Muscle of leg (tissue), 11 donors: ENCODE measurements around the gene CAMSAP1. TPM values are rescaled to one million over a fixed set of nuclear protein-coding genes. Genes with fewer than 3 reads are reported as not detected.
A peak's percentile ranks its signal among the peaks of the same experiment; 100 is the strongest.
"Not testable (repeated sequence)": the region's sequence is repeated elsewhere in the genome, so short reads cannot be mapped to it uniquely, and the experiment has no call there.

Source experiments
- DNase-seq: peaks from one replicate; pipeline ENCODE4 v3.0.0; 2013
- H3K27ac ChIP-seq: one replicate; pipeline ENCODE4 v1.5.1; 2013; ENCODE audit warnings: mild to moderate bottlenecking, low read length, control low read depth
- H3K27me3 ChIP-seq: one replicate; pipeline ENCODE4 v1.6.1; 2013; ENCODE audit warnings: low read length; ENCODE audit not compliant: control insufficient read depth, insufficient read depth
- H3K36me3 ChIP-seq: one replicate; pipeline ENCODE4 v1.6.1; 2013; ENCODE audit warnings: low read length; ENCODE audit not compliant: control insufficient read depth, insufficient read depth
- H3K4me1 ChIP-seq: one replicate; pipeline ENCODE4 v1.6.1; 2013; ENCODE audit warnings: low read length; ENCODE audit not compliant: control insufficient read depth, insufficient read depth
- H3K4me3 ChIP-seq: one replicate; pipeline ENCODE4 v1.5.1; 2013; ENCODE audit warnings: low read length, control low read depth
- H3K9me3 ChIP-seq: replicated peaks from 2 replicates; pipeline ENCODE4 v1.6.1; 2013; ENCODE audit warnings: low read depth, low read length; ENCODE audit not compliant: control insufficient read depth
- WGBS: methylation state at CpG from one replicate; pipeline ENCODE4 v1.1.5; 2013; ENCODE audit warnings: missing lambda C conversion rate; ENCODE audit not compliant: insufficient coverage; 5-methylcytosine and 5-hydroxymethylcytosine counted together
- polyA plus RNA-seq, 8 donors: library from polyadenylated mRNA; unstranded; fragments of 120-200 nt; gene quantifications; one replicate each; pipeline versions ENCODE4 v1.2.1 to v1.2.3, GENCODE V29; 2013; ENCODE audit warnings: inconsistent platforms in 1 of 8, low replicate concordance in 1 of 8; ENCODE audit not compliant: insufficient read length in 8 of 8, insufficient read depth in 1 of 8
- total RNA-seq: library from RNA; stranded (reverse); fragments of 120-200 nt; gene quantifications from one replicate; pipeline ENCODE4 v1.2.4, GENCODE V29; 2013

The CAMSAP1 gene
- total and polyA plus RNA-seq, 9 donors: 19.4 to 27.9 (median 24.7) TPM

DNA sequence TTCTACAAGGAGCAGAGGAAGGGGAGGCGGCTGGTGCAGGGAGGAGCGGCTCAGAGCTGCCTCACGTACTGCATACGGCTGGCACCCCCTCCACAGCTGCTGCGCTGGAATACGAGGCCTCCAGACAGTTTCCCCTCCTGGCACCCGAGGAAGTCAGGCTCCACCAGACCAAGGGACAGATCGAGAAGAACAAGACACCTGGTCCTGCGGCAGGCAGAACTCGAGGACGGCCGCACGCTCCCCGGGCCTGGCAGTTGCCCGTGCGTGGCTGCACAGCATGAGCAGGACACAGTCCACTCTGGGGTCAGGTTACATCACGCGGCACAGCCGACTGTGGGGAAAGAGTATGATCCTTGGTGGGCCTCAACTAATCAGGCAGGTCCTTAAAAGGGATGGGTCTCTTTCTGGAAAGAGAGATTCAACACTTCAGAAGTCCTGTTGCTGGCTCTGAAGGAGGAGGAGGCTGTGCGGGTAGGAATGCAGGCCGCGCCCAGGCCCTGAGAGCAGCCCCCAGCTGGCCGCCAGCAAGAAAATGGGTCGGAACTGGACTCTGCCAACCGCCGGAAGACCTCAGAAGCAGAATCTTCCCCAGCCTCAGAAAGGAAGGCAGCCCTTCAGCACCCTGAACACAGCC is 42.3 kb upstream of the CAMSAP1 start:
- no peak overlapping the region for H3K4me3 ChIP-seq
- H3K4me1 ChIP-seq: peaks cover 36% of the 10 kb centered on the region
- peaks cover 61% of the 10 kb centered on the region for H3K36me3 ChIP-seq
- peak overlapping the region; percentile 88 for H3K27ac ChIP-seq
- WGBS: 67% methylated on average over 25 of the region's 26 CpGs
- H3K27me3 ChIP-seq: no peaks in the 10 kb centered on the region
- H3K9me3 ChIP-seq: no peaks in the 10 kb centered on the region
- DNase-seq: peak; percentile 69

DNA sequence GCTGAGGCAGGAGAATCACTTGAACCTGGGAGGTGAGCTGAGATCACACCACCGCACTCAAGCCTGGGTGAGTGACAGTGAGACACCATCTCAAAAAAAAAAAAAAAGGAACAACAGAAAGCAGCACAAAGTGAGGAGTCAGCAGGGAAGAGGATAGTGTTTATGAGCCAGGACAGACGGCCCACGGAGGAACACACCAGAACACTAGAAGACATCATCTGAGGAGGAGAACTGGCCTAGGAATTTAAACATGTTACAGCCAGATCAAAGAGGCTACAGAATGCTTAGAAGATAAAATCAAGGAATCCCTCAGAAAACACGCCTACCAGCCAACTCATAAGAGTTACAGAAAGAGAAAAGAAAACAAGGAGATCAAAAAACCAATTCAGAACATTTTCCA is 41.6 kb upstream of the CAMSAP1 start:
- peak; percentile 28 for DNase-seq
- Histone ChIP-seq H3K27ac (peak overlapping the region; percentile 88), H3K4me3 (no peak overlapping the region), H3K27me3 (no peaks in the 10 kb centered on the region), H3K36me3 (peaks cover 62% of the 10 kb centered on the region), H3K9me3 (no peaks in the 10 kb centered on the region), H3K4me1 (peaks cover 36% of the 10 kb centered on the region)
- no CpG with 5 or more reads among the region's 4 CpGs for WGBS

DNA sequence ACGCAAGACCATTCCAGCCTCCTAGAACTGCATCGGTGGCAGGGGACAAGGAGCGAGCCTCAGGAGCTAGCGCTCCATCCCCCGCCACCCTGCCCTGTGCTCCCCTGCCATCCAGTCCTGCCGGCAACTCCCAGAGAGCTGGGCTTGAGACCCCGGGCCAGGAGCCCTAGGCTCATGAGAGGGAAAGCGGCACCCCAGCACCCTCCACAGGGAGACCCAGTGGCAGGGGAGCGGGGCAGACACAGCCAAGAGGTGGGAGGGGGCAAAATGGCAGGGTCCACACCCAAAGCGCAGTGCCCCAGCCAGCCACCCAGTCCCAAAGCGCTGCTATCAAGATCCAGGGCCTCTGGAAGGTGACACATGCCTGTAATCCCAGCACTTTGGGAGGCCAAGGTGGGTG is 41.1 kb upstream of the CAMSAP1 start:
- H3K27ac ChIP-seq: no peak overlapping the region
- peaks cover 64% of the 10 kb centered on the region for H3K36me3 ChIP-seq

DNA sequence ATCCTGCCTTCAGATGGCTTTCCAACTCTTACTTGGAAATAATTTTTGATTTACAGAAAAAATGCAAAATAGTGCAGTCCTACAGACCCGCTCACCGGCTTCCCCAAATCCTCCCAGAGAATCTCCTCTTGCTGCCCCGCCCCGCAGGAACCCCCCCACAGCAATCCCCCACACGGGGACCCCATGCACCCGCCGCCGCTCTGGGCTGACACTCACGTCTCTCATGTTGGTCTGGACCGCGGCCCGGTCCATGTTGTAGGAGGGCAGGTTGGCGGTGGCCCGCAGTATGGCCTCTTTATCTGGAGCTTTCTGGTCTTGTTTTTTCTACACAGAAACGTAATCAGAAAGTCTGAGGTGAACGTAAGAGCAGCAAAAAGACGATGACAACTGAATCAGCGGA is 40.2 kb upstream of the CAMSAP1 start:
- H3K4me3 ChIP-seq: no peak overlapping the region
- no peak for DNase-seq
- no peaks in the 10 kb centered on the region for H3K27me3 ChIP-seq
- peaks cover 31% of the 10 kb centered on the region for H3K4me1 ChIP-seq
- 89% methylated on average over 11 of the region's 18 CpGs for WGBS
- H3K9me3 ChIP-seq: no peaks in the 10 kb centered on the region
- H3K36me3 ChIP-seq: peaks cover 60% of the 10 kb centered on the region
- H3K27ac ChIP-seq: no peak overlapping the region

More for the DNA sequence above, 41.1 kb upstream of the CAMSAP1 start:
- 97% methylated on average over 9 of the region's 11 CpGs for WGBS
- DNase-seq: no peak
- Histone ChIP-seq H3K9me3 (no peaks in the 10 kb centered on the region), H3K4me1 (peaks cover 36% of the 10 kb centered on the region), H3K4me3 (no peak overlapping the region), H3K27me3 (no peaks in the 10 kb centered on the region)

DNA sequence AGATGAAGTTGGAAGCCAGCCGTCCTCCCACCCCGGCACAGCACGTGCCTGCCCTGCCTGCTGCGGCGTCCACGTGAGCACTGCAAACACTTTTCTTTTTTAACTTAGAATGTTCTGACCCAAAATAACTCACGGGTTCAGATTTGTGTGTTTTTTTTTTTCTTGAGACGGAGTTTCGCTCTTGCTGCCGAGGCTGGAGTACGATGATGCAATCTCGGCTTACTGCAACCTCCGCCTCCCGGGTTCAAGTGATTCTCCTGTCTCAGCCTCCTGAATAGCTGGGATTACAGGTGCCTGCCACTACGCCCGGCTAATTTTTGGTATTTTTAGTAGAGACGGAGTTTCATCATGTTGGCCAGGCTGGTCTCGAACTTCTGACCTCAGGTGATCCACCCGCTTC is 39.8 kb upstream of the CAMSAP1 start:
- not testable (repeated sequence) for H3K4me3 ChIP-seq, H3K9me3 ChIP-seq, DNase-seq, H3K27me3 ChIP-seq, H3K27ac ChIP-seq
- 95% methylated on average over 12 of the region's 19 CpGs for WGBS
- H3K36me3 ChIP-seq: peaks cover 58% of the 10 kb centered on the region
- peaks cover 26% of the 10 kb centered on the region for H3K4me1 ChIP-seq

DNA sequence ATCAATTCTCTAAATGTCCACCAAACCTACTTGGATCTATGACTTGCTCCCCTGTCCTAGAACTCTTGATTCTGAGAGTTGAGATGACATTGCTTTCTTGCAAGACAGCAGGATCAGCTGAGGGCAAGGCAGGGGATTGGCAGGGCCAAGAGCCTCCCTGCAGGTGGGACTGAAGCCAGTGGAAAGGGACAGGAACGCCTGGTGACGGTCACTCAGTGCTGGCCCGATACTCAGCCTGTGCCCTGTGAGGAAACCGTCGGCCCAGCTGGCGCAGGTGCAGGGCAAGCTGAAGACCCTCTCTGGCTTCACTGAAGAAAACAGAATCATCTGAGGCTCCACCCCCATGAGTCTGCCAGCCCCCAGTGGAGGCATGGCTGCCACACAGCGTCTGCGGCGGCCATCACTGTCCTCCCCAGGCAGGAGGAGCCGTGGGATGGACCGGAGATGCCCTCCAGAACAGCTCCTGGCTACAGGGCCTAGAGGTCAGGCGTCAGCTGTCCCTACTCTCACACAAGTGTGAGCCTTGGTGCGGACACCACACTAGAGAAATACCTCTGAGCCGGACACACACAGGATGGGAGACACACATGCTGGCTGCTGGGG is 39.1 kb upstream of the CAMSAP1 start:
- Histone ChIP-seq H3K27ac (no peak overlapping the region), H3K4me1 (peaks cover 21% of the 10 kb centered on the region), H3K27me3 (no peaks in the 10 kb centered on the region), H3K36me3 (peaks cover 56% of the 10 kb centered on the region), H3K4me3 (no peak overlapping the region), H3K9me3 (no peaks in the 10 kb centered on the region)
- DNase-seq: no peak
- WGBS: 91% methylated on average over 11 of the region's 14 CpGs

DNA sequence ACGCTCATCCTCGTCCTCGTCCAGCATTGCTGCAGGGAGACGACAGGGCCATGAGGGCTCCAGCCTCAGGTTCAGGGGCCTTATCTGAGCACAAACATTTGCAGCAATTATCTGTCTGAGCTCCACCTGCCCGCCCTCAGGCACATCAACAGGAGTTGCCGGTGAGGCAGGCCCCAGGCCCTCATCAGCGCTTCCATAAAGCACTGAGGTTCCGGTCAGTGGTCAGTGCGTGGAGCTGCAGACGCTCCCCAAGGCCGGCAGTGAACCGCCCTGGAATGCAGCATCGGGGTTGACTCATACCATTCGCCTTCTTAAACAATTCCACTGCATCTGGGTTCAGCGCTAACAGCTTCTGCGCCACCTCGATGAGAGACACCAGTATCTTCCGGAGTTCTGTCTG is 38.6 kb upstream of the CAMSAP1 start:
- DNase-seq: no peak
- no peak overlapping the region for H3K27ac ChIP-seq
- no peaks in the 10 kb centered on the region for H3K9me3 ChIP-seq
- 97% methylated on average over 13 of the region's 18 CpGs for WGBS
- H3K27me3 ChIP-seq: no peaks in the 10 kb centered on the region
- H3K36me3 ChIP-seq: peaks cover 56% of the 10 kb centered on the region
- H3K4me3 ChIP-seq: no peak overlapping the region
- H3K4me1 ChIP-seq: peaks cover 20% of the 10 kb centered on the region

DNA sequence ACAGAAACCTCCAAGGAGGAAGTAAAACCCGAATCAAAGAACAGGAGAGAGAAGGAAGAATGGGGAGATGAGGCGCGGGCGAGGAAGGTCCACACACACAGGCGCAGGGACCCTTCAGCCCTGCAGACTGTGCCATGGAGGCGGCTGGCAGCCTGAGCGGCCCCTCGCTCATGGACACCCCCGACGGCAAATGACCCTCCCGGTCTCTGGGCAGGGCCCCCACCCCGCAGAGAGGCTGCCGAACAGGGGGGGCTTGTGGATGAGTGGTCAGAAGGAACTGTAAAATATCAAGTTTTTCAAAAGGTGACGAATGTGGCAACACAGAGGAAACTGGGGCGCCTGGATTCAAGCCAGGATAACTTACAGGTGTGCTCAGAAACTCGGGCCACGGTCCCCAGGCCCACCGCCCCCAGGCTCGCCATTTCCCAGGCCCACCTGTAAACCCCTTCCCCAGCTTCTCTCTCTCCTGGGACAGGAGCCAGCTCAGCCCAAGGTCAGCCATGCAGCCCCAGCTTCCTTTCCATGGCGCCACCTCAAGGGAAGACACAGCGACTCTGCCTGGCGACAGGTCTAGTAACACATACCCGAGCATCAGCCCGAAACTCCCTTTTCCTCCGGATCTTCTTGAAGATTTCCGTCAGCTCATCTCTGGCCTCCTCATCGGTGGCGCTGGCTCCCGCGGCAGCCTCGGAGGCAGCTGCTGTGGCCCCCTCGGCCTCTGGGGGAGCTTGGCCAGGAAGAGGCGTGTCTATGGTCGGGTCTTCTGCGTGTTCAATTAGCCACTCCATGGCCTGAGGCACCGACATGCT is 37.3 kb upstream of the CAMSAP1 start:
- no peak for DNase-seq
- H3K9me3 ChIP-seq: no peaks in the 10 kb centered on the region
- no peaks in the 10 kb centered on the region for H3K27me3 ChIP-seq
- peaks cover 61% of the 10 kb centered on the region for H3K36me3 ChIP-seq
- peaks cover 13% of the 10 kb centered on the region for H3K4me1 ChIP-seq
- H3K27ac ChIP-seq: no peak overlapping the region
- no peak overlapping the region for H3K4me3 ChIP-seq
- WGBS: 88% methylated on average over 32 of the region's 36 CpGs

DNA sequence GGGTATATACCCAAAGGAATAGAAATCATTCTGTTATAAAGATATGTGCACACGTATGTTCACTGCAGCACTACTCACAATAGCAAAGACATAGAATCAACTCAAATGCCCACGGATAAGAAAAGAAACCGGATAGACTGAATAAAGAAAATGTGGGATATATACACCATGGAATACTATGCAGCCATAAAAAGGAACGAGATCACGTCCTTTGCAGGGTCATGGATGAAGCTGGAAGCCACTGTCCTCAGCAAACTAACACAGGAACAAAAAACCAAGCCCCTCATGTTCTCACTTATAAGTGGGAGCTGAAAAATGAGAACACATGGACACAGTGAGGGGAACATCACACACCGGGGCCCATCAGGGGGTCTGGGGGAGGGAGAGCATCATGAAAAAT is 36.3 kb upstream of the CAMSAP1 start:
- not testable (repeated sequence) for H3K9me3 ChIP-seq, H3K27ac ChIP-seq, H3K27me3 ChIP-seq, H3K4me1 ChIP-seq, H3K4me3 ChIP-seq, DNase-seq
- no CpG with 5 or more reads among the region's 6 CpGs for WGBS
- H3K36me3 ChIP-seq: peaks cover 71% of the 10 kb centered on the region

DNA sequence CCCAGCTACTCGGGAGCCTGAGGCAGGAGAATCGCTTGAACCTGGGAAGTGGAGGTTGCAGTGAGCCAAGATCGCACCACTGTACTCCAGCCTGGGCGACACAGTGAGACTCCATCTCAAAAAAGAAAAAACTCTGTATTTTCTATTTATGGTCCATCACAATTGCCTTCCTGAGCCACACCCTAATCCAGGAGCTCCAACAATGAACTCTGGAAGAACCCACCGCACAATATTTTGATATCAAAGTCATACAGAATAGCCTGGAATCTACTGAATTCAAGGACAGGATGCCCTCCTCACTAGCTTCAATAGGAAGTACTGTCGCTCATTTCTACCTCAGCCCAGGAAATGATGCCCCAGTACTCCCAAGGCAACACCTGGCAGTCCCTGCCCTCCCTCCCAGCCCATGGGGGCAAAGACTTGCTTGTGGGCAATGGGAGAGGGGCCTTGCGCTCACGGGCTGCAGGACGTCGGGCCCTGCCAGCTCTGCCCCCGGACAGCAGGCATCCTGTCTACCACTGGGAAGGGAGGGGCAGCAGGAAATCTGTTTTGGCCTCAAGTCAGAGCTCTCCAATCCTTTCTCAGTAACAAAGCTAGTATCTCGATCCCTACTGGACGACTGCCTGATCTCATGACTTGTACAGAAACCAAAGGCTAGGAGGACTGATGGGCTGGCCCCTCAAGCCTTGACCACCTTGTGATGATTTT is 34.1 kb upstream of the CAMSAP1 start:
- Histone ChIP-seq H3K27ac (no peak overlapping the region), H3K4me3 (no peak overlapping the region), H3K36me3 (peaks cover 70% of the 10 kb centered on the region), H3K9me3 (no peaks in the 10 kb centered on the region), H3K27me3 (no peaks in the 10 kb centered on the region), H3K4me1 (no peaks in the 10 kb centered on the region)
- 92% methylated on average over 10 of the region's 13 CpGs for WGBS
- DNase-seq: no peak
